ENCODE measurements around the gene PTPRU.

- TF ChIP-seq EP300 (IDR thresholded peaks at IDR 0.05; ENCODE audit: low read depth), result no peak
- no peak for TF ChIP-seq CTCF (IDR thresholded peaks at IDR 0.05)
- TF ChIP-seq POLR2AphosphoS5 (IDR thresholded peaks at IDR 0.05), result no peak
- TF ChIP-seq POLR2A (IDR thresholded peaks at IDR 0.05), result no peak
Observed at GRCh38 chr1:29243023-29243870, 6.9 kb downstream of the PTPRU start.

Data from transverse colon (tissue), 4 donors.